Body of pancreas (tissue), 4 donors: ENCODE measurements around the gene SPSB2.
A peak's percentile ranks its signal among the peaks of the same experiment; 100 is the strongest.

Source experiments
- CTCF ChIP-seq, 7 experiments: fragments of 450-650 bp in 4 of 7; fragments of 200-600 bp in 3 of 7; sonication (generic) in 3 of 7; IDR thresholded peaks; one replicate each; pipeline ENCODE4 v1.5.1; 2016 to 2019; ENCODE audit warnings: antibody characterized with exemption in 7 of 7
- POLR2A ChIP-seq, 3 donors: fragments of 450-650 bp; IDR thresholded peaks; one replicate each; pipeline ENCODE4 v1.6.1; 2016; ENCODE audit warnings: antibody characterized with exemption in 3 of 3, mild to moderate bottlenecking in 2 of 3

- no peak for TF ChIP-seq CTCF (IDR thresholded peaks at IDR 0.05)
- TF ChIP-seq POLR2A (IDR thresholded peaks at IDR 0.05), result peak in 1 of 3 donors; percentile 7
These were observed 1.8 kb downstream of the SPSB2 start for GRCh38 chr12:6871052-6871957.
